ENCODE data around the gene PRDM16.

PRDM16 gene

GRCh38 chr1:3475839-3476573, 407.0 kb downstream of the PRDM16 start:
- no peak for DNase-seq (ENCODE audit: low spot score)
- in situ Hi-C loops (cut with MboI; ENCODE audit: low sequenced_read_pairs, unreplicated experiment): no loop called here
- TF ChIP-seq CTCF (IDR thresholded peaks at IDR 0.05; ENCODE audit: borderline replicate concordance, control extremely low read depth, extremely low read depth, insufficient read depth, missing control alignments): no peak

GRCh38 chr1:3476666-3477065, 407.7 kb downstream of the PRDM16 start:
- no peak for TF ChIP-seq CTCF (IDR thresholded peaks at IDR 0.05; ENCODE audit: borderline replicate concordance, control extremely low read depth, extremely low read depth, insufficient read depth, missing control alignments)
- no peak for DNase-seq (ENCODE audit: low spot score)
- in situ Hi-C loops (cut with MboI; ENCODE audit: low sequenced_read_pairs, unreplicated experiment): no loop called here

DNA sequence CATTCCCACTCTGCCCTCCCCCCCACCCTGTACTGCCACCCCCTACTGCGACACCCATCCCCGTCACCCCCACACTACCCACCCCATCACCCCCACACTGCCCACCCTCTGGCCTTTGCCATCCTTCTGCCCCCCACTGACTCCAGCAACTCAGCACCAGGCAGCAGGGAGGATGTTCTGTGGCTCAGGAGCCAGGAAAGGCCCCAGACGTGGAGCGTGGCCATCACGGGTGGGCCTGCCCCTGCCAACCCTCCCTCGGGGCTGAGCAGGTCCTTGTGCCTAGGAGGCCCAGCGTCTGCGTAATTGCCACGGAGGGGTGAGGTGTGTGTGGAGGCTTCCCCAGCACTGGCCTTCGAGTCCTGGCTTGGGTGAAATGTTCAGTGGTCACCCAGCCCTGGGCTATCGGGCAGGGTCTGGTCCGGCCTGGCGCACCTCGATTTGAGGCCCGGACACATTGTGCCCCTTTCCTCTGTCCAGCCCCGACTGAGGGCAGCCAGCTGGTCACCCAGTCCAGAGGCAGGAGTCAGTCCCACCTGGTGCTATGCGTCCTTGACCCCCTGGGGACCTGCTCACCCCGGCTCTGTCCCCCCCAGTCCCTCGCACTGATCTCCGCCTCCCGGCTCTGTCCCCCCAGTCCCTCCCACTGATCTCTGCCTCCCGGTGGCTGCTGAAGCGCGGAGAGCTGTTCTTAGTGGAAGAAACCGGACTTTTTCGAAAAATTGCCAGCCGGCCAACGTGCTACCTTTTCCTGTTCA, 408.4 kb downstream of the PRDM16 start:
- no peak for TF ChIP-seq CTCF (IDR thresholded peaks at IDR 0.05; ENCODE audit: borderline replicate concordance, control extremely low read depth, extremely low read depth, insufficient read depth, missing control alignments)
- DNase-seq (ENCODE audit: low spot score): peak; percentile 78
- in situ Hi-C loops (cut with MboI; ENCODE audit: low sequenced_read_pairs, unreplicated experiment): no loop called here

DNA sequence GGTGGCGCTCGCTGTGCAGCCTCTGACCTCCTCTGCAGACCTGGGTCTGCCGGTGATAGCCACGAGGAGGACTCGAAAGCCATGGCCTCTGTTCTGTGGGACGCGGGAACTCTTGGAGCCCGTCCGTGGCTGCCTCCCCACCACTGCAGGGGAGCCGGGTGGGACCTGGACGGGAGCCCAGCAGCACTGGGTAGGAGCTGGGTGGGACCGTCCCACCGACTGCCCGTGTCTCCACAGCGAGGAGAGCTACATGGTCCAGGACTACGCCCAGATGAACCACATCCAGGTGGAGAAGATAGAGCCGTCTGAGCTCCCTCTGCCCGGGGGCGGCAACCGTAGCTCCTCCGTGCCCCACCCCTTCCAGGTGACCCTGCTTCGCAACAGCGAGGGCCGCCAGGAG, 409.2 kb downstream of the PRDM16 start:
- no peak for TF ChIP-seq CTCF (IDR thresholded peaks at IDR 0.05; ENCODE audit: borderline replicate concordance, control extremely low read depth, extremely low read depth, insufficient read depth, missing control alignments)
- in situ Hi-C loops (cut with MboI; ENCODE audit: low sequenced_read_pairs, unreplicated experiment): no loop called here
- no peak for DNase-seq (ENCODE audit: low spot score)

GRCh38 chr1:3479511-3480368, 410.7 kb downstream of the PRDM16 start:
- TF ChIP-seq CTCF (IDR thresholded peaks at IDR 0.05; ENCODE audit: borderline replicate concordance, control extremely low read depth, extremely low read depth, insufficient read depth, missing control alignments): no peak
- no peak for DNase-seq (ENCODE audit: low spot score)
- in situ Hi-C loops (cut with MboI; ENCODE audit: low sequenced_read_pairs, unreplicated experiment): no loop called here

GRCh38 chr1:3480369-3480719, 411.3 kb downstream of the PRDM16 start:
- in situ Hi-C loops (cut with MboI; ENCODE audit: low sequenced_read_pairs, unreplicated experiment): no loop called here
- TF ChIP-seq CTCF (IDR thresholded peaks at IDR 0.05; ENCODE audit: borderline replicate concordance, control extremely low read depth, extremely low read depth, insufficient read depth, missing control alignments): no peak
- no peak for DNase-seq (ENCODE audit: low spot score)
